ENCODE data around the gene UBL4A.

UBL4A gene

DNA sequence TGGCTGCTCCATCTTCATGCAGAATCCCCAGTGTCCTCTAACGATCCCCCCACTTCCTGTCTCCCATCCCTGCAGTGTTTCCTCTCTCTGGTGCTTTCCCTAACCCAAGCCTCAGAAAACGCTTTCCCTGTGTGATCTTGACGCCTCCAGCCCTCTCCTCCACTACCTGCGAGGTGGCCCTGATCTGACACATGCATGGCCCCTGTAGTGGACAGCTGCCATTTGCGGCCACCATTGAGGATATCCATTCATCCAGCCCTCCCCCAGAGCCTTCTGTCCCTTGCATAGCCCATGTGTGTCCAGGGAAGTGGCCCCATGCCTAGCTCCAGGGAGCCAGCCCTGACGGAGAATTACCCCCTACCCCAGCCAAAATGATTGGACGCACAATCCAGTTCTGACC is 3.1 kb downstream of the UBL4A start:
- no peak for DNase-seq (ENCODE audit: low read depth in 2 of 2, low spot score in 1 of 2)

DNA sequence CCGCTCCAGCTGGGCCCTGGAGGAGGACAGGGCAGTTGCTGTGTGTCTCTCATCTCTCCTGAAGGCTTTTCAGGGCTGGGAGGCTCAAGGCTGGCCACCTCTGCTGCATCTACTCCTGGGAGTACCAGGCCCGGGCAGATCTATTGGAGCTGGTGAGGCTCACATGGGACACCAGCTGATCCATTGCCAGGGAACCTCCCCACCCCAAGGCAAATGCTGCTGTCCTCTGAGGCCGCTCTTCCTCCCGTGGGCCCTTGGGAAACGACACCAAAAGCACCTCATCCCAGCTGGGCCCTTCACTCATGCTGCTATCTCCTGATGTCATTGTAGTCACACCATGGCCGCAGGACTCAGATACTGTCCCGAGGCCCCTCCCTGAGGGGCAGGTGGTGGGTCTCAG is 3.6 kb downstream of the UBL4A start:
- DNase-seq (ENCODE audit: low read depth in 2 of 2, low spot score in 1 of 2): no peak

DNA sequence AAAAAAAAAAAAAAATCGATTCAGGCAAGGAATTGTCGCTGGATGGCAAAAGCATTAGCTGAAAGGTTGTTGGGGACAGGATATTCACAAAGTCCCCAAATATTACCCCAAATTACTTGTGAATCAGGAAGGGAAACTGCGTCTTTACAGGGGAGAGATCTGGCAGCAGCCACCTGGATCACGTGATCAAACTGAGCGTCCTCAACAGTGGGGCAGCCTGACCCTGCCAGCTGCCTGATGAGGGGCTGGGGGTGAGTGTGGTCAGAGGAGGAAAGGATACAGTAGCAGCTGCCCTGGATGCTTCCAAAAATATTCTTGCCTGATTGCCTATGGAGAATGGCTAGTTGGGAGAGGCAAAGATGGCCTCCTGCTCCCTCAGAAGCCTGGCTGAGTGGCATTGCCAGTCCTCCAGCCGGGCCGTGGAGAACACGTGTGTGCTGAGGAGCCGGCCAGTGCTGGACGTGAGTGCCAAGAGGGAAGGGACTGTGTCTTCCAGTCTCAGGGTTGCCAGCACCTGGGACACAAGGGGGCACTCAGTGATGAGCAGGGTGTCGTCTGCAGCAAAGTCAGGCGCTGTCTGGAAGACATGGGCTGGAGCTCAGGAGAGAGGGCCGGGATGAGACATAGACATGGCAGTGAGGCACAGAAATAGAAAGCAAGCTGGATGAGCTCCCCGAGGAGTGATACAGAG is 4.4 kb downstream of the UBL4A start:
- no peak for DNase-seq (ENCODE audit: low read depth in 2 of 2, low spot score in 1 of 2)

DNA sequence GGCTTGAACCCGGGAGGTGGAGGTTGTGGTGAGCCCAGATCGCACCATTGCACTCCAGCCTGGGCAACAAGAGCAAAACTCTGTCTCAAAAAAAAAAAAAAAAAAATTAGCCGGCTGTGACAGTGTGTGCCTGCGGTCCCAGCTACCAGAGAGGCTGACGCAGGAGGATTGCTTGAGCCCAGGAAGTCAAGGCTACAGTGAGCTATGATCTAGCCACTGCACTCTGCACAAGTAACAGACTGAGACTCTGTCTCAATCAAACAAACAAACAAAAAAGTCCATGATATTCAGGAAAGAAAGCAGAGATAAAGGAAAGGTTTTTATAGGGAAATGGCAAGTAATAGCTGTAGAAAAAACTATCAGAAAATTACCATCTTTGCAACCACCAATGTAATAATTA is 5.2 kb downstream of the UBL4A start:
- no peak for DNase-seq (ENCODE audit: low read depth in 2 of 2, low spot score in 1 of 2)

DNA sequence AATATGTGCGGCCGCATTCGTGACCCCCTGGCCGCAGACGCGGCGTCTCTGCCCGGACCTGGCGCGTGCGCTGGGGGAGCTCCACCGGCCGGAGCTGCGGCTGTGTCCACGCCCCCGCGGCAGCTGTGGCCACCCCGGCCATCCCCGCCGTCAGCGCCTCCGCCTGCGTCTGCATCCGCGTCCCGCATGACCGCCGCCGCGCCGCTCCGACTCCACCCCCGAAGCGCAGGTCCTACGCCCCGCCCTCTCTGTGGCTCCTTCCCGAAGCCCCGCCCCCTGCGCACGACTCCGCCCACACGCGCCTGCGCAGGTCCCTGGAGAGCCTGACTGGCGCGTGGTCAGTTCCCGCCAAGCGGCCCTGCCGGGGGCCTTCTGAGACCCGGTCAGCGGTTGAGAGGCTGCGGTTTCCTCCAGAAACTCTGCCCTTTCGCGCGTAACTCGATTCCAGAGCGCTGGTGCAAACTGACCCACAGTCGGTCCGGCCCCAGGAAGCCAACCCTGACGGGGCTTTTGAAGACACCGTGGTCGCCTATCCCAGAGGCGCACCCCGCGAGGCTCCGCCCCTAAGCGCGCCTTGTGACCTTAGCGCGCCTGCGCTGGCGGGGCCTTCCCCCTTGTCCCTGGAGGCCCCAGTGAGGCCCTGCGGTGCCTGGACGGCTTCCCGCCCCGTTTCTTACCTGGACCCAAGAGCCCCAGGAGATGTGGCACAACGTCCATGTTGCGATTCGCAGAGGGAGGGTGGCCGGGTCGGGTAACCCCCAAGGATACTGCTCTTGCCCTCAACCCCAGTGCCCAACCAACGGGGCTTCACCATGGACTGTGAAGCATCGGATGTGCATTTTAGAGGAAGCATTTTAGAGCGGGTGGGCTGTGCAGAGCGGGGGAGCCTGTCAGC is 7.4 kb downstream of the UBL4A start, which contains the start of gene LAGE3:
Gene LAGE3, minus strand, starts transcription at position 554 of the 895 bp plus-strand sequence. Its CDS starts 366 bp downstream, at position 188.
- peak; percentile 83 to 86 for DNase-seq (ENCODE audit: low read depth in 2 of 2, low spot score in 1 of 2)

DNA sequence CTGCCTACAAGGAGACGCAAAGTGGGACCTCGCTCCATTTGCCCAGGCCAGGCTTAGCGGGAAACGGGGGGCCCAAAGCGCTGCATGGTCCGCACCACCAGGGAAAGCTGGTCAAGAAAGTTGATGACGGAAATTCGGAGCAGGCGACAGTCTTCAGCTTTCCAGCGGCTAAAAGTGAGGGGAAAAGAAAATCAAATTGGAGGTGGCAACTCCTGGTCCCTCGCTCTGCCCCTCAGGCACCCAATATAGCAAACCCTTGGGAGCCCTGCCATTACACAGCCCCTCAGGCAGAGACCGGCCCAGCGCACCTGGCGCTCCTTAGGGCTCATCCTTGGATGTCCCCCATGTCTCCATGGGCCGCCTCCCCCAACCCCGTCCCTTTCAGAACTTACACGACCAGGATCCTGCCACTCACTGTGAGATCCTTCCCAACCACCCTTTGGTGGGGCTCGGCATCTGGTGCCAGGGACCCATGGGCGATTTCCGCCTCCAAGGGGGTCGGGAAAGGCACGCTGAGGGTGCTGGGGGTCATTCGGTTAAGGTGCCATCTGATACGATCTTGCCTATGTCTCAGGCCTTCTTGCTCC is 8.4 kb downstream of the UBL4A start:
- no peak for DNase-seq (ENCODE audit: low read depth in 2 of 2, low spot score in 1 of 2)

DNA sequence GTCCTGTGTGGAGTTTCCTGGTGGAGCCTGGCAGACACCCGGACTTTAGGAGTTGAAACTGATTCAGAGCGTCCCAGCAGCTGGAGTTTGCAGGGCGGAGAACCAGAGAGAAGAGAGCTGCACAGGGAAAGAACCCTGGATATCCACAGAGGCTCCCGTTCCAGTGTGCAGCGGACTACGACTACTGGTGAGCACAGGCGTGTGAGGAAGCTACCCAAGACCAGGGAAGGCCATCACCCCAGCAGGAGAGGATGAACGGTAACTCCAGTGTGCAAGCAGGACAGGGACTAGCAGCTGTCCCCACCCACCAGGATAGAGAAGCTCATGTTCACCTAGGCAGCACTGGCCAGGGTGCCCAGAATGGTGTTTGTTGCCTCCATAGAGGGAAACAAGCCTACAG is 9.6 kb downstream of the UBL4A start:
- no peak for DNase-seq (ENCODE audit: low read depth in 2 of 2, low spot score in 1 of 2)

DNA sequence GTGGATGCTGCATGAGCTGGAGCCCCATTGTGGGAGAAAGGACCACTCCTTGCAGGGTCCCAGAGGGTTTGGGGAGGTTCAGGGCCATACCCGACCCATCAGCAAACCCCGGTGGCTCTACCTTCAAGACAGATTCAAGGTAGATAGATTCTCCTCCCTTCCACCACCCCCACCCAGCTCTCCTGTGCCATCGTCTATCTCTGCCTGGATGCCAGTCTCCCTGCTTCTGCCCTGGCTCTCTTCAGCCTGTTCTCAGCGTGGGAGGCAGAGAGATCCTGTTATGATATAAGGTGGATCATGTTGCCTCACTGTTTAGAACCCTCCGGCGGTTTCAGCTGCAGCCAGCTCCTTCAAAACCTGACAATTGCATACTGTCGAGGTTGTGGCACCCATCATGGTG is 12.7 kb downstream of the UBL4A start:
- no peak for DNase-seq (ENCODE audit: low read depth in 2 of 2, low spot score in 1 of 2)

DNA sequence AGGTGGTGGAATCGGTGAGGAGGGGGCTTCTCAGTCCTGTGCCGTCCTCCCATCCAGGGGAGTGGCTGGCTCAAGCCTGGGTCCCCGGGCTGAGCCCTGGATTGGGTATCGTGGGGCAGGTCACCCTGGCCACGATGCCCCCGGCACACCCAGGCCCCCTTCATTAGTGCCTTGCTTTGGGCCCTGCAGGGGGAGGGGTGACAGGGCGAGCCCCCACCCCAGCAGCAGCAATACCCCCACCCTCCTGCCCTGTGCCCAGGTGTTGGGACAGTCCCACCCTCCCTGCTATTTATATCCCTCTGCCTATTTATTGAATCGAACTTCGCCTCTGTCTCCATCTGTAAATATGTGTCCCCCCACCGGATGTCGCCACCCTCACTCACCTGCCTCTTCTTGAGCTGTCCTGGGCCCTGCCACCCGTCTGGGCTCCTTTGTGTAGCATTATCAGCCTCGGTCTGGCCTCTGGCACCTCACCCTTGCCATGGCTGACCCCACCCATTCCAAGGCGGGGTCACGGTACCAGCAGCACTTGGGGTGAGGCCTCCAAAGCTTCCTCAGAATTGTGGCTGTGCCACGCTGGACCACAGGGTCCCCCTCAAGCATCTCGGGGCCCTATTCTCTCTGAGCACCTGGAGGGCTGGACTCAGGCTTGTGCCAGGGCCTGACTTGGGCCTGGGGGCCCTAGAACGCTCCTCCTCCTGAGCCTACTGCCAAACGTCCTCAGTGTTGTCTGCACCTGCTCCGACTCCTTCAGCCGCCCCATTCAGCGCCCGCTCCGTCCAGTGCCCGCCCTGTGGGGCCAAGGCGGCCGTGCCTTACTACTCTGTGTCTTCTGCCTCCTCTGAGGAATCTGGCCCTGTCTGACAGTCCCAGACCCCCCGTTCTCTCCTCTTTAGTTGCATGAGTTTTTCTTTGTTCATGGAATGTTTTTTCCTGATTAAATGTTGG is 13.5 kb downstream of the UBL4A start:
- no peak for DNase-seq (ENCODE audit: low read depth in 2 of 2, low spot score in 1 of 2)

DNA sequence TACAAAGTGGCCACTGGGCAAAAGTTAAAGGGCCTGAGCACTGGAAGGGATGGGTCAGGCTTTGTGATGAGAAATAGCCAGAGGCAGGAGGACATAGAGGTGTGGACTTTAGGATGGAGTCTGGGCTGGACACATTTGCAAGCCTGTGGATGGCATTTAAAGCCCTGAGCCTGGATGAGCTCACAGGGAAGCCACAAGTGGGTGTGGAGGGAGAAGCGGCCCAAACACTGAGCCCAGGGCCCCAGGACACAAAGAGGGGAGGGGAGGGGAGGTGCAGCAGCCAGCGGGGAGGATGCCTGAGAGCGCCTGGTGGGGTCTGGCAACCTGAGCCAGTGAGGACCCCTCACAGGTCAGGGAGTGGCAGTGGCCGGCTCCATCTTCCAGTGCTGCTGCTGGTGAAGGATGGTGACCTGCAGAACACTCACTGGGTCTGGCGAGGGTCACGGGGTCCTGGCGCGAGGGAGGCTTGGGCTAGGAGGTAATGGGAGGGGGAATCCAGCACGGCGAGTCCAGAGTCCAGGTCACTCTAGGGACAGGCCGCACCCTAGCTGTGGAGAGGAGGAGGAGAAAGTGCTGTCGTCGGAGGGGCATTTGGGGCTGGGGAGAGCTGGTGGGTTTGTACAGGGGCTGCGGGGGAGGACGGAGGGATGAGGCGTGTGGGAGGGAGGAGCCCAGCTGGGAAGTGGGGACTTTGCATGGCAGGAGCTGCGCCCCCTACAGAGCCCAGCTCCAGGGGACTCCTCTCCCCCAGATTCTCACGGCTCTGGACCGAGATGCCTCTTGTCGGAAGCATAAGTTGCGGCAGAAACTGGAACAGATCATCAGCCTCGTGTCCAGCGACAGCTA is 14.4 kb downstream of the UBL4A start:
- no peak for DNase-seq (ENCODE audit: low read depth in 2 of 2, low spot score in 1 of 2)

DNA sequence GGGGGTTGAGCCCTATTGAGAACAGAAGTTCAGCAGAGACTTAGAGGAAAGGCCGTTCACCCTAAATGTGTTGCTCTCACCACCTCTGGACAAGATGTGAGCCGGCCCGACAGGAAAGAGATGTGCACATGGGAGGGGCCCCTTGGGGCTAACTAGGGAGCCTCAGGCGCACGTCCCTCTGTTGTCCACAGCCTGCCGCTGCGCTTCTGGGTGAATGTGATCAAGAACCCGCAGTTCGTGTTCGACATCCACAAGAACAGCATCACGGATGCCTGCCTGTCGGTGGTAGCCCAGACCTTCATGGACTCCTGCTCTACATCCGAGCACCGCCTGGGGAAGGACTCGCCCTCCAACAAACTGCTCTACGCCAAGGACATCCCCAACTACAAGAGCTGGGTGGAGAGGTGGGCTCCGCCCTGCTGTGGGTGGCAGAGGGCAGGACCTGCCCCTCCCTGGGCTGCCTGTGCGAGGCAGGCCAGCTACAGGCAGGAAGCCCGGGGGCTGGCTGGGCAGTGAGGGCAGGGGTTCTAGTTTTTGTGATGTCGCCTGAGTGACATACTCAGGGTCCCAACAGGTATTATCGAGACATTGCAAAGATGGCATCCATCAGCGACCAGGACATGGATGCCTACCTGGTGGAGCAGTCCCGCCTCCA is 15.4 kb downstream of the UBL4A start:
- DNase-seq (ENCODE audit: low read depth in 2 of 2, low spot score in 1 of 2): no peak

DNA sequence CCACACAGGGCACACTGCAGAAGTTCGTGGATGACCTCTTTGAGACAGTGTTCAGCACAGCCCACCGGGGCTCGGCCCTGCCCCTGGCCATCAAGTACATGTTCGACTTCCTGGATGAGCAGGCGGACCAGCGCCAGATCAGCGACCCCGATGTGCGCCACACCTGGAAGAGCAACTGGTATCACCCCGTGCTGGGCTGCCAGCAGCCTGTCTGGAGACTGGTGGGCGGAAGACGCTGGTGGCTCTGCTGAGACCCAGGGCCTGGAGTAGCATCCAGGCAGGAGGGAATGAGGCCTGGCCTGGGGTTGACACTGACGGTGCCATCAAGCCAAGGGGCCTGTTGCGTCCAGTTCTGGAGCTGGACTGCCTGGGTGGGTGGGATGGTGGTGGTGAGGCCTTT is 16.0 kb downstream of the UBL4A start:
- no peak for DNase-seq (ENCODE audit: low read depth in 2 of 2, low spot score in 1 of 2)

DNA sequence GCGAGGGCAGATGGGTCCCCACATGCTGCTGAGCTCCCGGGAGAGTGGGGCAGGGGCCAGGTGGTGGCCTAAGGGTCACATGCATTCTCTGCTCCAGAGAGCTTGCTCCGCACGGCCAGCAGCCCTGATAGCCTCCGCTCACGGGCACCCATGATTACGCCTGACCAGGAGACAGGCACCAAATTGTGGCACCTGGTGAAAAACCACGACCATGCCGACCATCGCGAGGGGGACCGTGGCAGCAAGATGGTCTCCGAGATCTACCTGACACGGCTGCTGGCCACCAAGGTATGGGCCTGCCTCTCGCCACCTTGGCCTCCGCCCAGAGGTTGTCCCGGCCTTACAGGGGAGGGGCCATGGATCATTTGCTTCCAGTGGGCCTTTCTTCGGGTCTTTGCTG is 16.5 kb downstream of the UBL4A start:
- DNase-seq (ENCODE audit: low read depth in 2 of 2, low spot score in 1 of 2): no peak

DNA sequence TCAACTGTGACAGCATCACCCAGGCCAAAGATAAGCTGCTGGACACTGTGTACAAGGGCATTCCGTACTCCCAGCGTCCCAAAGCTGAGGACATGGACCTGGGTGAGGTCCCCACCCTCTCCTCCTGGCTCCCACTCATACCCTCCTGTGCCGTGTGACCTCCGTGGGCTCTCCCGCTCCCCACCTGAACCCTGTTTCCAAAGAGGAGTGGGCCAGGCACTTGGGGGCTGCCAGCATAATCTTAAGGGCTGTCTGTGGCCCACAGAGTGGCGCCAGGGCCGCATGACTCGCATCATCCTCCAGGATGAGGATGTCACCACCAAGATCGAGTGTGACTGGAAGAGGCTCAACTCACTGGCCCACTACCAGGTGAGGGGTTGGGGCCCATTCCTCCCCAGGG is 17.3 kb downstream of the UBL4A start:
- no peak for DNase-seq (ENCODE audit: low read depth in 2 of 2, low spot score in 1 of 2)

DNA sequence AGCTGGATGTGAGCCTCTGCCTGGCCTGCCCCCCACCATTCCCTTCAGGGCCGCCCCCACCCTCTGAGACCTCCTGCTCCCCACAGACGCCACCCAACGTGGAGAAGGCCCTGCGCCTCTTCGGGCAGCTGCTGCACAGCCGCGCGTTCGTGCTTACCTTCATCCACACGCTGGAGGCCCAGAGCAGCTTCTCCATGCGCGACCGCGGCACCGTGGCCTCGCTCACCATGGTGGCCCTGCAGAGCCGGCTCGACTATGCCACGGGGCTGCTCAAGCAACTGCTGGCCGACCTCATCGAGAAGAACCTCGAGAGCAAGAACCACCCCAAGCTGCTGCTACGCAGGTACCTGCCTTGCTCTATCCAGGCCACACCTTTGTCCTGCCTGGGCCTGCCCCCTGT is 18.2 kb downstream of the UBL4A start:
- DNase-seq (ENCODE audit: low read depth in 2 of 2, low spot score in 1 of 2): no peak

DNA sequence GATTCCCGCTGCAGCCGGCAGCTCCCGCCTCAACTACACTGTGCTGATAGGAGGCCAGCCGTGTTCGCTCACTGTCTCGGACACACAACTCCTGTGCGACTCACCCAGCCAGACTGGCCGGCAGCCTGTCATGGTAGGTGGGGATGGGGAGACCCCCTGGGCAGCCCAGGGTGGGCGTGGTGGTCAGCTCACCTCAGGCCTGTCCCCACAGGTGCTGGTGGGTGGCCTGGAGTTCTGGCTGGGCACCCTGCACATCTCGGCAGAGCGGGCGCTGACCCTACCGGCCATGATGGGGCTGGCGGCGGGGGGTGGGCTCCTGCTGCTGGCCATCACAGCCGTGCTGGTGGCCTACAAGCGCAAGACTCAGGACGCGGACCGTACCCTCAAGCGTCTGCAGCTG is 18.9 kb downstream of the UBL4A start:
- DNase-seq (ENCODE audit: low read depth in 2 of 2, low spot score in 1 of 2): no peak

DNA sequence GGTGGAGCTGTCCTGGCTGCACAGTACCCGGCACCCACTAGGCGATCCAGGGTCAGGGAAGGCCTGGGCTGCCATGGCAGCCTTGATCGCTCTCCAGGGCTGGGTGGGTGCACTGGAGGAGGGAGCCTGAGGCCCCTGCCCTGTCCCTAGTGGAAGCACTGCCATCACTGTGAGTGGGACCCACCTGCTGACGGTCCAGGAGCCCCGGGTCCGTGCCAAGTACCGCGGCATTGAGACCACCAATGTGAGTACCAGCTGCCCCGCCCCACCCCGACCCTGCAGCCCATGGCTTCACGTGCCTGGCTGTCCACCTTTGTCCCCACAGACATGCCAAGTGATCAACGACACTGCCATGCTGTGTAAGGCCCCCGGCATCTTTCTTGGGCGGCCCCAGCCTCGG is 19.5 kb downstream of the UBL4A start:
- no peak for DNase-seq (ENCODE audit: low read depth in 2 of 2, low spot score in 1 of 2)

DNA sequence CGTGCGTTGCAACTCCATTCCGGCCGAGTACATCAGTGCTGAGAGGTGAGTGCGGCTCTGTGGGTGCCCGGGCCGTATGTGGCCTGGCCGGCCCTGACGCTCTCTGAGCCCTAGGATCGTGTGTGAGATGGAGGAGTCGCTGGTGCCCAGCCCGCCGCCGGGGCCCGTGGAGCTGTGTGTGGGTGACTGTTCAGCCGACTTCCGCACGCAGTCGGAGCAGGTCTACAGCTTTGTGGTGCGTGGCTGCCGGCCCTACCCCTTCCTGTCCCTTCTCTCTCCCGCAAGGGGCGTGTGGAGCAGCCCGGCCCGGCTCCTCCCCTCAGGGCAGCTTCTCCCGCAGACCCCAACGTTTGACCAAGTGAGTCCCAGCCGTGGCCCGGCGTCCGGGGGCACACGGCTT is 20.4 kb downstream of the UBL4A start:
- no peak for DNase-seq (ENCODE audit: low read depth in 2 of 2, low spot score in 1 of 2)

DNA sequence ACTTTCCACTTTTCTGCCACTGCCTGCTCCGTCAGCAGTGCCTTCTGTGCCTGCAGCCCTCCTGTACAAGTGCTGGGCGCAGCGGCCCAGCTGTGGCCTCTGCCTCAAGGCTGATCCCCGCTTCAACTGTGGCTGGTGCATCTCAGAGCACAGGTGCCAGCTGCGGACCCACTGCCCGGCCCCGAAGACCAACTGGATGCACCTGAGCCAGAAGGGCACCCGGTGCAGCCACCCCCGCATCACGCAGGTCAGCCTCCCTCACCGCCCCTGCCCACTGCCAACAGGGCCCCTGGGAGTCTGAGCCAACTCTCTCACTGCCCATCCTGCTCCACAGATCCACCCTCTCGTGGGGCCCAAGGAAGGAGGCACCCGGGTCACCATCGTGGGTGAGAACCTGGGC is 20.8 kb downstream of the UBL4A start:
- DNase-seq (ENCODE audit: low read depth in 2 of 2, low spot score in 1 of 2): no peak
